SK-N-SH (cell line): ENCODE results near the gene PTPN2. TPM values are rescaled to one million over a fixed set of nuclear protein-coding genes. Genes with fewer than 3 reads are reported as not detected.

Experiments used
- CTCF ChIA-PET: fragments of 300-600, 350-600 bp; formaldehyde crosslinking; extraction: SDS; loops from one replicate; lab custom pipeline; 2021; lab: Yijun Ruan, JAX
- POLR2A ChIA-PET: fragments of 350-600 bp; sonication (Branson Sonifier 250); formaldehyde crosslinking; extraction: SDS; loops from one replicate; lab custom pipeline; 2020; ENCODE audit warnings: antibody characterized with exemption, inconsistent platforms; lab: Yijun Ruan, JAX
- DNase-seq: peaks from one replicate; pipeline ENCODE4 v3.0.0; 2012
- H2AFZ ChIP-seq: fragments of 200-600 bp; sonication (generic); 2 replicates; pipeline ENCODE4 v1.8.1; 2016; ENCODE audit warnings: antibody characterized with exemption, mild to moderate bottlenecking, low read depth
- H3F3A ChIP-seq: fragments of 200-600 bp; sonication (generic); replicated peaks from 2 replicates; pipeline ENCODE3; 2016; ENCODE audit warnings: antibody characterized with exemption, mild to moderate bottlenecking; ENCODE audit not compliant: insufficient read depth
- H3K27ac ChIP-seq, 2 experiments: fragments of 200-500 bp in 1 of 2; fragments of 200-600 bp in 1 of 2; sonication (Bioruptor generic) in 1 of 2; sonication (generic), shearing (Covaris generic) in 1 of 2; 2 replicates each; pipeline versions ENCODE4 v1.5.1 to v1.6.1; 2014 to 2016; ENCODE audit warnings: low read depth in 2 of 2, inconsistent platforms in 1 of 2, low read length in 1 of 2, mild to moderate bottlenecking in 1 of 2, mixed read lengths in 1 of 2
- H3K27me3 ChIP-seq: fragments of 200-600 bp; sonication (generic), shearing (Covaris generic); 2 replicates; pipeline ENCODE4 v1.6.1; 2016; ENCODE audit warnings: mixed run types; ENCODE audit not compliant: insufficient read depth
- H3K36me3 ChIP-seq, 2 experiments: fragments of 200-500 bp in 1 of 2; fragments of 200-600 bp in 1 of 2; sonication (Bioruptor generic) in 1 of 2; sonication (generic) in 1 of 2; replicated peaks in 1 of 2; 2 replicates each; pipeline versions ENCODE3 to v1.5.1; 2014 to 2016; ENCODE audit warnings: low read length in 1 of 2, mild to moderate bottlenecking in 1 of 2; ENCODE audit not compliant: insufficient read depth in 2 of 2, control insufficient read depth in 1 of 2
- H3K4me1 ChIP-seq, 2 experiments: fragments of 200-500 bp in 1 of 2; fragments of 200-600 bp in 1 of 2; sonication (Bioruptor generic) in 1 of 2; sonication (generic), shearing (Covaris generic) in 1 of 2; 2 replicates each; pipeline versions ENCODE4 v1.5.1 to v1.6.1; 2014 to 2016; ENCODE audit warnings: low read depth in 1 of 2, low read length in 1 of 2, mixed run types in 1 of 2; ENCODE audit not compliant: insufficient read depth in 2 of 2, control insufficient read depth in 1 of 2
- H3K4me2 ChIP-seq: fragments of 200-600 bp; sonication (generic), shearing (Covaris generic); 2 replicates; pipeline ENCODE4 v1.6.1; 2017; ENCODE audit warnings: mixed run types
- H3K4me3 ChIP-seq, 2 experiments: fragments of 200-500 bp in 1 of 2; fragments of 200-600 bp in 1 of 2; sonication (Bioruptor generic) in 1 of 2; sonication (generic), shearing (Covaris generic) in 1 of 2; 2 replicates each; pipeline versions ENCODE4 v1.5.1 to v1.8.1; 2014 to 2016; ENCODE audit warnings: low read depth in 2 of 2, inconsistent platforms in 1 of 2, low read length in 1 of 2, mild to moderate bottlenecking in 1 of 2, mixed read lengths in 1 of 2, moderate library complexity in 1 of 2
- H3K79me2 ChIP-seq: fragments of 200-600 bp; sonication (generic); 2 replicates; pipeline ENCODE4 v1.8.1; 2017; ENCODE audit warnings: mild to moderate bottlenecking; ENCODE audit not compliant: insufficient read depth
- H3K9ac ChIP-seq: fragments of 200-600 bp; sonication (generic); 2 replicates; pipeline ENCODE4 v1.6.1; 2017; ENCODE audit warnings: mixed run types
- H3K9me2 ChIP-seq: fragments of 200-600 bp; sonication (generic); 2 replicates; pipeline ENCODE4 v1.6.1; 2017; ENCODE audit warnings: mixed run types
- H3K9me3 ChIP-seq: fragments of 200-600 bp; sonication (generic); 2 replicates; pipeline ENCODE4 v1.6.1; 2017; ENCODE audit warnings: mixed run types, mild to moderate bottlenecking, moderate library complexity
- H4K20me1 ChIP-seq: fragments of 200-600 bp; sonication (generic); 2 replicates; pipeline ENCODE4 v1.6.1; 2017; ENCODE audit warnings: mild to moderate bottlenecking, mixed run types; ENCODE audit not compliant: insufficient read depth
- CHD2 ChIP-seq: fragments of 150-350 bp; IDR thresholded peaks from 2 replicates; pipeline ENCODE4 v1.6.1; 2018; ENCODE audit warnings: low read length; ENCODE audit not compliant: partially characterized antibody
- GATA2 ChIP-seq: sonication (generic); formaldehyde crosslinking; IDR thresholded peaks from 2 replicates; pipeline ENCODE4 v1.5.0; 2020; ENCODE audit warnings: mild to moderate bottlenecking, missing genetic modification reagents
- MEF2A ChIP-seq: IDR thresholded peaks from 2 replicates; pipeline ENCODE4 v1.4.0; 2012; ENCODE audit warnings: low read depth, borderline replicate concordance
- NRF1 ChIP-seq: IDR thresholded peaks from 2 replicates; pipeline ENCODE4 v1.6.1; 2012; ENCODE audit warnings: low read depth, mild to moderate bottlenecking, low read length
- RXRA ChIP-seq: IDR thresholded peaks from 2 replicates; pipeline ENCODE4 v1.4.0; 2012; ENCODE audit warnings: low read depth, mild to moderate bottlenecking, borderline replicate concordance
- SMC3 ChIP-seq: IDR thresholded peaks from 2 replicates; pipeline ENCODE4 v1.6.1; 2012; ENCODE audit warnings: low read depth, low read length, improper control_type of control experiment
- TCF12 ChIP-seq: IDR thresholded peaks from 2 replicates; pipeline ENCODE4 v1.4.0; 2012
- WGBS: methylation state at CpG from one replicate; pipeline ENCODE4 v1.1.6; 2017; ENCODE audit warnings: low lambda C conversion rate; 5-methylcytosine and 5-hydroxymethylcytosine counted together
- polyA plus RNA-seq, 3 experiments: library from polyadenylated mRNA; depleted of rRNA; stranded (reverse); fragments of >200 nt; gene quantifications; 2 replicates each; pipeline ENCODE4 v1.2.3, GENCODE V29; 2012
- TF ChIP-seq, protein P1 (sequence below): fragments of 150-350 bp; IDR thresholded peaks from 2 replicates; pipeline ENCODE4 v1.6.1; 2016; ENCODE audit warnings: mild to moderate bottlenecking, low read depth, low read length
- TF ChIP-seq, protein P2 (sequence below): fragments of 150-350 bp; IDR thresholded peaks from 2 replicates; pipeline ENCODE4 v1.6.1; 2017; ENCODE audit warnings: antibody characterized with exemption, low read length, low read depth, borderline replicate concordance
- TF ChIP-seq, protein P3 (sequence below): IDR thresholded peaks from 2 replicates; pipeline ENCODE4 v1.4.0; 2012; ENCODE audit warnings: low read depth, borderline replicate concordance
- TF ChIP-seq, protein P4 (sequence below): IDR thresholded peaks from 2 replicates; pipeline ENCODE4 v1.4.0; 2012; ENCODE audit warnings: low read depth

The PTPN2 gene
- polyA plus RNA-seq, 1 of the 3 experiments (the other 2 are of a cell fraction): 11.2 TPM

DNA sequence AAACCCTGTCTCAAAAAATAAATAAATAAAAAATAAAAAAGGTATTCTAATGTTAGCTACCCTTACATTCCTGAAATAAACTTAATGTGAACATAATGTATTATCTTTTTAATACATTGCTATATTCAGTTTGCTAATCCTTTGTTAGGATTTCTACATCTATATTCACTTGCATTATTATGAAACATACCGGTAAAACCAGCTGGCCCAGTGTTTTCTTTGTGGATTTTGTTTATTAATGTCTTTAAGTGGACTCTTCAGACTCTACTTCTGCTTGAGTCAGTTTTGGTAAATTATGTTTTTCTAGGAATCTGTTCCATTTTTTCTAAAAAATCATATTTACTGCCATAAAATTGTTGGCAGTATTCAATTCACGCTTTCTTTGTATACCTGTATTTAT, 34.5 kb downstream of the PTPN2 start:
- no peak overlapping the region for H3K4me3 ChIP-seq
- H3K36me3 ChIP-seq: no peaks in the 10 kb centered on the region
- WGBS: 94% methylated on average over 2 of the region's 2 CpGs
- ChIA-PET CTCF (no interaction called here), POLR2A (no interaction called here)
- TF ChIP-seq NRF1: no peak
- TF ChIP-seq, protein P1, sequence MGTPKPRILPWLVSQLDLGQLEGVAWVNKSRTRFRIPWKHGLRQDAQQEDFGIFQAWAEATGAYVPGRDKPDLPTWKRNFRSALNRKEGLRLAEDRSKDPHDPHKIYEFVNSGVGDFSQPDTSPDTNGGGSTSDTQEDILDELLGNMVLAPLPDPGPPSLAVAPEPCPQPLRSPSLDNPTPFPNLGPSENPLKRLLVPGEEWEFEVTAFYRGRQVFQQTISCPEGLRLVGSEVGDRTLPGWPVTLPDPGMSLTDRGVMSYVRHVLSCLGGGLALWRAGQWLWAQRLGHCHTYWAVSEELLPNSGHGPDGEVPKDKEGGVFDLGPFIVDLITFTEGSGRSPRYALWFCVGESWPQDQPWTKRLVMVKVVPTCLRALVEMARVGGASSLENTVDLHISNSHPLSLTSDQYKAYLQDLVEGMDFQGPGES: no peak
- no peak for TF ChIP-seq RXRA
- TF ChIP-seq TCF12: no peak
- TF ChIP-seq SMC3: no peak
- TF ChIP-seq, protein P2, sequence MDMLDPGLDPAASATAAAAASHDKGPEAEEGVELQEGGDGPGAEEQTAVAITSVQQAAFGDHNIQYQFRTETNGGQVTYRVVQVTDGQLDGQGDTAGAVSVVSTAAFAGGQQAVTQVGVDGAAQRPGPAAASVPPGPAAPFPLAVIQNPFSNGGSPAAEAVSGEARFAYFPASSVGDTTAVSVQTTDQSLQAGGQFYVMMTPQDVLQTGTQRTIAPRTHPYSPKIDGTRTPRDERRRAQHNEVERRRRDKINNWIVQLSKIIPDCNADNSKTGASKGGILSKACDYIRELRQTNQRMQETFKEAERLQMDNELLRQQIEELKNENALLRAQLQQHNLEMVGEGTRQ: no peak
- TF ChIP-seq MEF2A: no peak
- TF ChIP-seq, protein P3, sequence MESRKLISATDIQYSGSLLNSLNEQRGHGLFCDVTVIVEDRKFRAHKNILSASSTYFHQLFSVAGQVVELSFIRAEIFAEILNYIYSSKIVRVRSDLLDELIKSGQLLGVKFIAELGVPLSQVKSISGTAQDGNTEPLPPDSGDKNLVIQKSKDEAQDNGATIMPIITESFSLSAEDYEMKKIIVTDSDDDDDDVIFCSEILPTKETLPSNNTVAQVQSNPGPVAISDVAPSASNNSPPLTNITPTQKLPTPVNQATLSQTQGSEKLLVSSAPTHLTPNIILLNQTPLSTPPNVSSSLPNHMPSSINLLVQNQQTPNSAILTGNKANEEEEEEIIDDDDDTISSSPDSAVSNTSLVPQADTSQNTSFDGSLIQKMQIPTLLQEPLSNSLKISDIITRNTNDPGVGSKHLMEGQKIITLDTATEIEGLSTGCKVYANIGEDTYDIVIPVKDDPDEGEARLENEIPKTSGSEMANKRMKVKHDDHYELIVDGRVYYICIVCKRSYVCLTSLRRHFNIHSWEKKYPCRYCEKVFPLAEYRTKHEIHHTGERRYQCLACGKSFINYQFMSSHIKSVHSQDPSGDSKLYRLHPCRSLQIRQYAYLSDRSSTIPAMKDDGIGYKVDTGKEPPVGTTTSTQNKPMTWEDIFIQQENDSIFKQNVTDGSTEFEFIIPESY: no peak
- TF ChIP-seq, protein P4, sequence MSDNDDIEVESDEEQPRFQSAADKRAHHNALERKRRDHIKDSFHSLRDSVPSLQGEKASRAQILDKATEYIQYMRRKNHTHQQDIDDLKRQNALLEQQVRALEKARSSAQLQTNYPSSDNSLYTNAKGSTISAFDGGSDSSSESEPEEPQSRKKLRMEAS: no peak
- no peak overlapping the region for H2AFZ ChIP-seq
- H3K9me2 ChIP-seq: no peaks in the 10 kb centered on the region
- no peak overlapping the region for H3K9ac ChIP-seq
- no peaks in the 10 kb centered on the region for H3K79me2 ChIP-seq
- H3K4me2 ChIP-seq: no peak overlapping the region
- no peak for DNase-seq
- H3K27me3 ChIP-seq: no peaks in the 10 kb centered on the region
- no peaks in the 10 kb centered on the region for H3F3A ChIP-seq
- H3K9me3 ChIP-seq: no peaks in the 10 kb centered on the region
- no peaks in the 10 kb centered on the region for H3K4me1 ChIP-seq
- H3K27ac ChIP-seq: no peak overlapping the region
- no peaks in the 10 kb centered on the region for H4K20me1 ChIP-seq

DNA sequence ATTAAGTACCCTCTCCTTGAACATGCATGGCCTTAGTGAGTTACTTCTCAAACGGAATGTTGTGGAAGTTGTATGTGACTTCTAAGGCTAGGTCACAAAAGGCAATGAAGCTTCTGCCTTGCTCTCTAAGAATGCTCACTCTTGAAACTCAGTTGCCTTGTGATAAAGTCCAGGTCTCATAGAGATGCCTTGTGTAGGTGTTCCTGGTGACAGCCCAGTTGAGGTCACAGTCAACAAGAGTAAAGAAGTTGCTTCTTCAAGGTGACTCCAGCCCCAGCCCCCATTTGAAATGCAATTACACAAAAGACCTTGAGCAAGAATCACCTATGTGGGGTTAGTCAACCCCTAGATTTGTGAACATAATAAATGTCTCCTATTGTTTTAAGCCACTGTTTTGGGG, 35.6 kb downstream of the PTPN2 start:
- no peak overlapping the region for H3K4me2 ChIP-seq
- no peaks in the 10 kb centered on the region for H3K9me2 ChIP-seq
- H3K4me3 ChIP-seq: no peak overlapping the region
- no peaks in the 10 kb centered on the region for H3F3A ChIP-seq
- no peaks in the 10 kb centered on the region; a peak in 1 of 4 replicates for H3K4me1 ChIP-seq
- H2AFZ ChIP-seq: no peak overlapping the region
- ChIA-PET CTCF (no interaction called here), POLR2A (no interaction called here)
- no peaks in the 10 kb centered on the region for H4K20me1 ChIP-seq
- H3K9ac ChIP-seq: no peak overlapping the region
- no peaks in the 10 kb centered on the region for H3K27me3 ChIP-seq
- no peak for DNase-seq
- no peak overlapping the region for H3K27ac ChIP-seq
- 92% methylated on average over 1 of the region's 1 CpG for WGBS
- no peaks in the 10 kb centered on the region for H3K36me3 ChIP-seq
- no peak for TF ChIP-seq GATA2 (CRISPR knock-in tag)
- TF ChIP-seq CHD2: no peak
- no peak for TF ChIP-seq SMC3
- H3K9me3 ChIP-seq: no peaks in the 10 kb centered on the region
- H3K79me2 ChIP-seq: no peaks in the 10 kb centered on the region
